DMS 273 treated with DMSO at 0.1 percent for 48 hours (cell line): ENCODE results near the gene IQCF5.
"Not testable (repeated sequence)": the region's sequence is repeated elsewhere in the genome, so short reads cannot be mapped to it uniquely, and the experiment has no call there.

Experiments
- DNase-seq: peaks from one replicate; lab custom pipeline; 2025; lab: John Stamatoyannopoulos, UW

Gene IQCF5

DNA sequence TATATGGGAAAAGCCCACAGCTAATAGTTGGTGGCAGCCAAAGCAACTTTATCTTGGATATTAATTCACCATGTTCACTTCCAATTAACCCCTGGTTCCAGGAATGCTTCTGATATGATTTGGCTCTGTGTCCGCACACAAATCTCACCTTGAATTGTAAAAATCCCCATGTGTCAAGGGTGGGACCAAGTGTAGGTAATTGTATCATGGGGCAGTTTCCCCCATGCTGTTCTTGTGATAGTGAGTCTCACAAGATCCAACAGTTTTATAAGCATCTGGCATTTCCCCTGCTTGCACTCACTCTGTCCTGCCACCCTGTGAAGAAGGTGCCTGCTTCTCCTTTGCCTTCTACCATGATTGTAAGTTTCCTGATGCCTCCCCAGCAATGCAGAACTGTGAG lies 6.5 kb downstream of the IQCF5 start:
- not testable (repeated sequence) for DNase-seq

DNA sequence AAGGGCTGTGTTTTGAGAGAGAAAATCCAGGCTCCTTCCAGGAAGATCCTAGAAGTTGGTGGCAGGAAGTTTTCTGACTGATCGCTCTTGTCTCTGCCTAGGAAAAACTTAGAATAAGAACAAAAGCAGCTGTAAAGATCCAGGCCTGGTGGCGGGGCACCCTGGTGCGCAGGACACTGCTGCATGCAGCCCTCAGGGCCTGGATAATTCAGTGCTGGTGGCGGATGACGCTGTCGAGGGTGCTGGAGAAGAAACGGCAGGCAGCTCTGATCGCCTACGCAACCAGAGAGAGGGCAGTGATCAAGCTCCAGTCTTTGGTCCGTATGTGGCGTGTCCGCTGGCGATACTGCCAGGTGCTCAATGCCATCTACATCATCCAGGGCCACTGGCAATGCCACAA lies 12.5 kb downstream of the IQCF5 start:
- no peak for DNase-seq

- no peak for DNase-seq
Observed at GRCh38 chr3:51860703-51861665, 14.4 kb downstream of the IQCF5 start, which contains the start of gene IQCF2. Gene IQCF2 (plus strand): TSS chr3:51861615. CDS start chr3:51861667, 52 bp downstream.

DNA sequence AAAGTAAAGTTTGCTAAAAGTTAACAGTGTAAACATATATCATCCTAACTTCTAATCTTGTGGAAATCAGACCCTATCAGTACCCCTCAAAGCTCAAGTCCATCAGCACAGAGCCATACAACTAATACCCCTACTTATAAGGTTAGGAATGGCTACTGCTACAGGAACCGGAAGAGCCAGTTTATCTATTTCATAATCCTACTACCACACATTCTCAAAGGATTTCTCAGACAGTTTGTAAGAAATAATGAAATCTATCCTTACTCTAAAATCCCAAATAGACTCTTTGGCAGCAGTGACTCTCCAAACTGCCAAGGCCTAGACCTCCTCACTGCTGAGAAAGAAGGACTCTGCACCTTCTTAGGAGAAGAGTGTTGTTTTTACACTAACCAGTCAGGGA lies 20.0 kb downstream of the IQCF5 start:
- not testable (repeated sequence) for DNase-seq

- DNase-seq = no peak
Observed at GRCh38 chr3:51845129-51845528, 30.3 kb downstream of the IQCF5 start.

GRCh38 chr3:51836606-51837005 lies 38.8 kb downstream of the IQCF5 start:
- DNase-seq = no peak

GRCh38 chr3:51830836-51831385 lies 44.5 kb downstream of the IQCF5 start:
- DNase-seq = peak; percentile 71

DNA sequence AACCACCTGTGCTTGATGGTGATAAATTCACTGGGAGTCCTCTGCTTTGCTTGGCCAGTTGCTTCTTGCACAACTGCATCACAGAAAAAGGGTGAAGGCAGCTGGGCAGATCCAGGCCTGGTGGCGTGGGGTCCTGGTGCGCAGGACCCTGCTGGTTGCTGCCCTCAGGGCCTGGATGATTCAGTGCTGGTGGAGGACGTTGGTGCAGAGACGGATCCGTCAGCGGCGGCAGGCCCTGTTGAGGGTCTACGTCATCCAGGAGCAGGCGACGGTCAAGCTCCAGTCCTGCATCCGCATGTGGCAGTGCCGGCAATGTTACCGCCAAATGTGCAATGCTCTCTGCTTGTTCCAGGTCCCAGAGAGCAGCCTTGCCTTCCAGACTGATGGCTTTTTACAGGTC lies 45.1 kb downstream of the IQCF5 start:
- DNase-seq = no peak

- DNase-seq = no peak
Observed at GRCh38 chr3:51828297-51828696, 47.1 kb downstream of the IQCF5 start.
